Activated CD8-positive, alpha-beta memory T cell treated with anti-CD3 and anti-CD28 coated beads for 36 hours (primary cell): ENCODE results near the gene SERPINB11. TPM values are rescaled to one million over a fixed set of nuclear protein-coding genes. Genes with fewer than 3 reads are reported as not detected.
"Not testable (repeated sequence)": the region's sequence is repeated elsewhere in the genome, so short reads cannot be mapped to it uniquely, and the experiment has no call there.

Experiments used
- CTCF ChIA-PET: fragments of 350-600 bp; sonication (Branson Sonifier 250); formaldehyde crosslinking; loops from one replicate; lab custom pipeline; 2021; ENCODE audit warnings: antibody characterized with exemption; lab: Charles Lee
- POLR2A ChIA-PET: fragments of 350-600 bp; sonication (Branson Sonifier 250); formaldehyde crosslinking; loops from one replicate; lab custom pipeline; 2021; ENCODE audit warnings: antibody characterized with exemption; lab: Charles Lee
- total RNA-seq, 2 experiments: library from RNA; stranded (reverse); gene quantifications; one replicate each; pipeline ENCODE4 v1.2.3, GENCODE V29; 2021

The SERPINB11 gene
- not detected for total RNA-seq

GRCh38 chr18:63702660-63703059 is at the start of gene SERPINB11:
SERPINB11 (plus strand) TSS chr18:63702960; CDS start chr18:63710194, 7,234 bp downstream.
- ChIA-PET POLR2A (no interaction called here), CTCF (no interaction called here)

GRCh38 chr18:63658920-63659319 is 43.8 kb upstream of the SERPINB11 start:
- POLR2A ChIA-PET, CTCF ChIA-PET: not testable (repeated sequence)

GRCh38 chr18:63661750-63662149 is 41.0 kb upstream of the SERPINB11 start, which contains the start of gene SERPINB3:
SERPINB3 (minus strand) TSS chr18:63661893; CDS start chr18:63661216, 677 bp downstream.
- CTCF ChIA-PET, POLR2A ChIA-PET: not testable (repeated sequence)

- ChIA-PET CTCF (no interaction called here), POLR2A (no interaction called here)
Observed at GRCh38 chr18:63664571-63664970, 38.2 kb upstream of the SERPINB11 start.

- POLR2A ChIA-PET, result interaction anchor here (0.6 kb wide), 1 partner anchor 56 kb away, joined by 4 read pairs; no protein-coding TSS in a partner anchor
- CTCF ChIA-PET, result no interaction called here
Observed at GRCh38 chr18:63676526-63677323, 26.0 kb upstream of the SERPINB11 start.

GRCh38 chr18:63677500-63678225 is 25.1 kb upstream of the SERPINB11 start:
- ChIA-PET CTCF (no interaction called here), POLR2A (interaction anchor here (0.6 kb wide), 1 partner anchor 57 kb away, joined by 4 read pairs; no protein-coding TSS in a partner anchor)

GRCh38 chr18:63679820-63680606 is 22.7 kb upstream of the SERPINB11 start:
- POLR2A ChIA-PET, result no interaction called here

GRCh38 chr18:63681449-63682340 is 21.1 kb upstream of the SERPINB11 start:
- ChIA-PET POLR2A (no interaction called here), CTCF (no interaction called here)

More at GRCh38 chr18:63679820-63680606, 22.7 kb upstream of the SERPINB11 start:
- CTCF ChIA-PET, result no interaction called here

- ChIA-PET POLR2A (no interaction called here), CTCF (interaction anchor here (0.6 kb wide), 1 partner anchor 100 kb away, joined by 3 read pairs; no protein-coding TSS in a partner anchor)
Observed at GRCh38 chr18:63683152-63683551, 19.6 kb upstream of the SERPINB11 start.

- ChIA-PET CTCF (interaction anchor here (0.6 kb wide), 1 partner anchor 99 kb away, joined by 3 read pairs; no protein-coding TSS in a partner anchor), POLR2A (no interaction called here)
Observed at GRCh38 chr18:63683890-63684289, 18.9 kb upstream of the SERPINB11 start.

- ChIA-PET CTCF (no interaction called here), POLR2A (no interaction called here)
Observed at GRCh38 chr18:63684718-63685117, 18.0 kb upstream of the SERPINB11 start.

- CTCF ChIA-PET, result no interaction called here
- POLR2A ChIA-PET, result no interaction called here
Observed at GRCh38 chr18:63686871-63687270, 15.9 kb upstream of the SERPINB11 start.

GRCh38 chr18:63689064-63689463 is 13.7 kb upstream of the SERPINB11 start:
- CTCF ChIA-PET, result no interaction called here
- POLR2A ChIA-PET, result no interaction called here

GRCh38 chr18:63697097-63697660 is 5.6 kb upstream of the SERPINB11 start:
- CTCF ChIA-PET, result no interaction called here
- POLR2A ChIA-PET, result no interaction called here

GRCh38 chr18:63700501-63700900 is 2.3 kb upstream of the SERPINB11 start:
- ChIA-PET POLR2A (no interaction called here), CTCF (no interaction called here)

GRCh38 chr18:63701952-63702351 is 808 bp upstream of the SERPINB11 start:
- POLR2A ChIA-PET, result no interaction called here
- CTCF ChIA-PET, result interaction anchor here (0.8 kb wide), 1 partner anchor 102 kb away, joined by 3 read pairs; no protein-coding TSS in a partner anchor

- ChIA-PET CTCF (no interaction called here), POLR2A (no interaction called here)
Observed at GRCh38 chr18:63705401-63705800, 2.6 kb downstream of the SERPINB11 start.

- POLR2A ChIA-PET, result no interaction called here
- CTCF ChIA-PET, result no interaction called here
Observed at GRCh38 chr18:63707816-63708215, 5.1 kb downstream of the SERPINB11 start.
